Kasumi-1 (cell line): ENCODE data around the gene NXPH4.
A peak's percentile ranks its signal among the peaks of the same experiment; 100 is the strongest.

ENCODE experiments used
- DNase-seq, 2 experiments: peaks; one replicate each; lab custom pipeline; 2025; lab: John Stamatoyannopoulos, UW

NXPH4 gene

DNA sequence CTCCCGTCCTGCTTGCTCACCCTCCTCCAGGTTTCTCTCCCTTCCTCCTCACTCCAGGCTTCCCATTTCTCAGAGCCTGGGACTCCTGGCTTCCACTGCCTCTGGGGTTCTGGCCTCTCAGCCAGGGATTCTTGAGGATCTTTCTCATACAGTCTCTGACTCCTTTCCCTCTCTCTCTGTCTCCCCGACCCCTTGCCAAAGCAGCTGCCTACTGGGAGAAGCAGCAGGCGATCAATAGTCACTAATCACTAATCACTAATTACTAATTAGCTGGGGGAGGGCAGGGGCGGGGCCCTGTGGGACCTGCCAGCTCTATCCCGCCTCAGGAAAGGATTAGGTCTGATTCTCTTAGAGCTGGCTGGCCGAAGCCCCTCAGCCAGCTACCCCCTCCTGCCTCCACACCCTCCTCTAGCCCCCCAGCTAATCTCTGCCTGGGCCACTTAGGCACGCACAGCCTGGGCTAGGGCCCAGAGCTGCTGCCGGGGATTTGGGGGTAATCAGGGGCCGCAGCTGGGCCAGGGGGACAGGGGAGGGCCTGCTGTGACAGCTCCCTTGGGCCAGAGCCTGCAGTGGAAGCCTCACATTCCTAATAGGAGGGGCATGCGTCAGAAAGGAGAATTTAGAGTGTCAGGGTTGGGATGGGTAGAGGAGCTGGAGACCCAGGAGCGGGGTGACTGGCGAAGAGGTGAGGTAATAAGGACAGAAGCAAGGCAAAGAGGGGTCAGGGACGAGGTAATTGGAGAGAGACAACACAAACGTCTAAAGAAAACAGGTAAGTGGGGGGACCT is 2.8 kb downstream of the NXPH4 start:
- no peak for DNase-seq

DNA sequence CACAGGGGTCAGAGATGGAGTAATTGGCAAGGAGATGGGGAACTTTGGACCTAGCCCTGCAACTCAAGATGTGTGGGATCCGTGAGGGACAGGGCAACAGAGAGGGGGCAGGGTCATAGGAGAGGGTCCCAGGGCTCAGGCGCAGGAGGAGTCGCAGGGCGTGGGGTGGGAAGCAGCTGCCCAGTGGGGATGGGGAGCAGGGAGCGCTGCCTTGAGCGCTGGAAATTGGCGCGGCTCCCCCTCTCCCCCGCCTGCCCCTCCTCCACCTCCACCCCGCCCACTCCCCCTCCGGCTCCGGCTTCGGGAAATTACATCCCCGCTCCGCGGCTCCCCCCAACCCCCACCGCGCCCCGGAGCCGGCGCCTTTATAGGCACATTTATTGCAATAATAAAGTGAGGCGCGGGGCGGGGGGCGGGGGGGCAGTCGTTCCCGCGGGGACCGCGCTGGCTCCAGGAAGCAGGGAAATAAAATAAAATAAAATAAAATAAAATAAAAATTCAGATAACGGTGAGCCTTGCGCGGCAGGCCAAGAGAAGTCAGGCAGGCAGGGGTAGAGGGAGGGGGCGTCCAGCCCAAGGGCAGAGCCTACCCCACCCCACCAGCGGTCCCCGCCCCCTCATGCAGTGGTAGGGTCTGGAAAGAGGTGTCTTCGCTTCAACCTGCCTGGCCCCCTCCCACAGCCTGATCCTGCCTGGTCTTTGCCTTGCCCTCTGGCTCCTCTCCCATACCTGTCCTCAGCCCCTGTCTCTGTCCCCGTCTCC is 3.6 kb downstream of the NXPH4 start:
- no peak for DNase-seq

DNA sequence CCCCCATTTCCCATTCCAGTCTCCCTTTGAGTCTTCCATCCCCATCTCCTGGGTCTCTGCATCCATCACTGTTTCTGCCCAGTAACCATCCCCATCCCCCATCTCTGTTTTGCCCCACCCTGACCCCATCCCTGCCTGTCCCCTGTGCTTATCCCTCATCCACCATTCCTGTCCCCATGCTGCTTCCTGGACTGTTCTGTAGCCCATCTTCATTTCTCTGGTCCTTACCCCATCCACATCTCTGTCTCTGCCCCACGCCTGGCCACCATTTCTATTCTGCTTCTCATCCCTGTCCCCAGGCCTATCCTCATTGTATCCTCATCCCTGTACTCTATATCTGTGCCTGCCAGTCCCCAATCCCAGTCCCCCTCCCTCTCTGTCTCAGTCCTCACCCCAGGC is 4.2 kb downstream of the NXPH4 start:
- no peak for DNase-seq

DNA sequence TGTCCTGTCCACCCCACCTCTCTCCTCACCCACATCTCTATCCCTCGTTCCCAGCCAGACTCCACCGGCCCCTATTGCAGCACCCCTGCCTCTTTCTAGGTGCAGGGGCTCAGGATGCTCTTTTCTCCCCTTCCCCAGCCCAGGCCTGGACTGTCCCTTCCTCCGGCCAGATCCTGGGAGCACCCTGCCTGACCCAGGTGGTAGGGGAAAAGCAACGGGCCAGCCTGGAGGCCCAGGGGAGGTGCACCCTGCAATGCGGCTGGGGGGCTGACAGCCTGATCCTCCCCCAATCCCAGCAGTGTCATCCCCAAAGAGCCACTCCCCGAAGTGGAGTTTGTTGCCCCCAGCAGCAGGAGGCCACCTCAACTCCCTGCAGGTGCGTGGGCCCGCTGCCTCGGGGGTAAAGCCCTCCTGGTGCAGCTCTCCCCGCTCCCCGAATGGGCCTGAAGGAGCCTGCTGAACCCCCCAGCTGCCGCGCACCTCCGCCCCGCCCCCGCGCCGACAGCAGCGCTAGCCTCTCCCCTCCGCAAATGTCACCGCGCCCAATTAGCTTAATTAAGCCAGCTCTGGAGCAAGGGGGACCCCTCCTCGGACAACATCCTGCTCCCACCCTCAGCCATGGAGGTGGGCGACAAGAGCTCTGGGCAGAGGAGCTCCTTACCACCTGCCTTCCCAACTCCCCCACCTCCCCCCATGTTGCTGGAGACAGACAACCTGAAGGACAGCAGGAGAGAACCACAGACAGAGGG is 4.7 kb downstream of the NXPH4 start:
- DNase-seq, result no peak

DNA sequence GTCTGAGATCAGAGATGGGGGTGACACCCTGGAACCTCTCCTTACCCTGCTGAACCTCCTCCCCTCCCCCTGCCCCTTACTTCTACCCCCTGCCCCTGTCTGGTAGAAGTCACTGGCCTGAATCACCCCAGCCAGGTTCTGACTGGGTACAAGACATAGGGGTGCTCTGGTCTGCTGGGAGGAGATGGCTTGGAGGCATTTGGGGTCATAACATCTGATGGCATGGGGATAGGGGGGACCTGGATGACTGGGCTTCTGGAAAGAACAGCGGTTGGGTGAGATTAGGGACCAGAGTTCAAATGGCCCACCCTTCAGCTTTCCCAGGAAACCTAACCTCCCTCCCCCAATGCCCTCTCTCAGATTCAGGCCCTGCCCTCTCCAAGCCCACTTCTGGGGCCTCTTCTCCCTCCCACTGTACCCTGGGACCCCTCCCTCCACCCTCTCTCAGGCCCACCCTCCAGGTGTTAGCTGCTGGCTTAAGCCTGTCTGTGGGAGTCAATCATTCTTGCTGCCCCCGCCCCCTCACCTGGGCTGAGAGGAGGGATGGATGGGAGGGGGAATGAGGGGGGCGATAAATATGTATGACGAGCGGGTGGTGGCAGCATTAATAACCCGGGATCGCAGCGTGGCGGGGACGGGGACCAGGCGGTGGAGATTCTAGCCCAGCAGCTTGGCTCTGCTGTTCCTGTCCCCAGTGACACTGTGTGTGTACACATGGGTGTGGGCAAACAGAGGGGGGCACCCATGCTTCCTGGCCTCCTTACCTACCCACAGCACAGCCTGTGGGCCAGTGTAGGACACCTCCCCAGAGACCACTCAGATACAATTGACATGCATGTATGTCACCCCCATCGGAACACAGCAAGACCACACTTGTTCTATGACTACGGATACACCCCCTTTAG is 5.9 kb downstream of the NXPH4 start:
- no peak for DNase-seq

DNA sequence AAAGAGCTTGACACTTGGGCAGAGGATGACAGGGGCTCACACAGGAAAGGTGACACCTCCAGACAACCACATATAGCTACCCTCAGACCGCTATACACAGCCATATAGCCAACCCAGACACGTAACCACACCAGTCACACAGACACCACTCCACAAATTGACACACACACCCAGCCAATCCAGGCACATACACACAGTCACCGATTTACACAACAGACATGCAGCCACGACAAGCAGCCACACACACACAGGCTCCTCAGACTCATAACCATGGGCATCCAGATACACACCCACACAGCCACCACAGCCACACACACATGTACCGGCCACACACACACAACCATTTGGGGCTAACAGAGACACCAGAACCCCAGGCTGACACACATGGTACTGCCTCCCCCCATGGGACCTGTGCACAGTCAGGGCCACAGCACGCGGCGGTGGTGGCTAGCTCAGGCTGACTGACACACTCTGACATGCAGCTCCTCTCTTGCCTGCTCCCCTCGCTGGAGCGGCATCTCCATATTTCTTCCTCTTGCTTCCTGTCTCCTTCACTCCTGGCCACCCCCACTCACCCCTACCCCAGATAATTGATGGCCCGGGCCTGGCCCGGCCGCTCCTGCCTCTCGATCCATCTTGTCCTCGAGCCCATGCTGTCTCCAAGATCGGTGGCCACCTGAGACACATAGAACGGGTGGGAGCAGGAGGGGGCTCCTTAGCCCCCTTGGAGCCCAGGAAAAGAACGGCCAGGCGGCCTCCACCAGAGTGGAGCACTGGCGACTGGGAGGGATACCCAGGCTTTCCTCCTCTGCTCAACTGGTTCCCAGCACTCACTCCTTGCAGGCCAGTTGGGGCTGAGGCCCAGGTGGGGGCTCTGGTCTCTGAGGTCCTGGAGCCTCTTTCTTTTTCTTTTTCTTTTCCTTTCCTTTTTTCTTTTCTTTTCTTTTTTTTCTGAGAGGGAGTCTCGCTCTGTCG is 6.9 kb downstream of the NXPH4 start:
- no peak for DNase-seq

DNA sequence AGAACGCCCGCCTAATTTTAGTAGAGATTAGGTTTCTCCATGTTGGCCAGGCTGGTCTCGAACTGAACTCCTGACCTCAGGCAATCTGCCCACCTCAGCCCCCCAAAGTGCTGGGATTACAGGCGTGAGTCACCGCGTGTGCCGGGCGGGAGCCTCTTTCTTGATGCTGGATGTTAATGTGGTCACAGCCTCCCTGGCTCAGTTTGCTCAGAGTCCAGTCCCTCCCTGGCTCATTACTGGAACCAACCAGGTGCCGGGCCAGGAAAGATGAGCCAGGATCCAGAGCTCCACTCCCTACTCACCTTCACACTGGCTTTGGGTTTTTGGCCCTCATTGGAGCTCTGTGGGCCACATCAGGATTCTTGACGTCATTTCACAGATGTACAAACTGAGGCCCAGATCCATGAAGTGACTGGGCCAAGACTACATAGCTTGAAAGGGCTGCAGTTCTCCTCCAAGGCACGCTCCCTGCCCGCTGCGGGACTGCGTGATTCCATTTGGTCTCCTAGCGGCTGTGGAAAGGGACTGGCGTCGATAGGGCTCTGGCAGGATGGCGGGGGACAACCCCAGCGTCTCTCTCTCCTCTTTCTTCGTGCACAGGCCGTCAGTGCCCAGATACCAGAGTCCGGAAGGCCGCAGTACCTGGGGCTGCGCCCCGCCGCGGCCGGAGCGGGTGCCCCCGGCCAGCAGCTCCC is 7.8 kb downstream of the NXPH4 start:
- no peak for DNase-seq

DNA sequence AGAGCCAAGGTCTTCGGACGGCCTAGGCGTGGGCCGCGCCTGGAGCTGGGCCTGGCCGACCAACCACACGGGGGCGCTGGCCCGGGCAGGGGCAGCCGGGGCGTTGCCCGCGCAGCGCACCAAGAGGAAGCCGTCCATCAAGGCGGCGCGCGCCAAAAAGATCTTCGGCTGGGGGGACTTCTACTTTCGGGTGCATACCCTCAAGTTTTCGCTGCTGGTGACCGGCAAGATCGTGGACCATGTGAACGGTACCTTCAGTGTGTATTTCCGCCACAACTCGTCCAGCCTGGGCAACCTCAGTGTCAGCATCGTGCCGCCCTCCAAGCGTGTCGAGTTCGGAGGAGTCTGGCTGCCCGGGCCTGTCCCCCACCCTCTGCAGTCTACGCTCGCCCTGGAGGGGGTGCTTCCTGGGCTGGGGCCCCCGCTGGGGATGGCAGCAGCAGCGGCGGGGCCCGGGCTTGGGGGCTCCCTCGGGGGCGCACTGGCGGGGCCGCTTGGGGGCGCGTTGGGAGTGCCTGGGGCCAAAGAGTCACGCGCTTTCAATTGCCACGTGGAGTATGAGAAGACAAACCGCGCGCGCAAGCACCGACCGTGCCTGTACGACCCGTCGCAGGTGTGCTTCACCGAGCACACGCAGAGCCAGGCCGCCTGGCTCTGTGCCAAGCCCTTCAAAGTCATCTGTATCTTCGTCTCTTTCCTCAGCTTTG is 8.5 kb downstream of the NXPH4 start:
- peak in 1 of 2 experiments; percentile 40 for DNase-seq

DNA sequence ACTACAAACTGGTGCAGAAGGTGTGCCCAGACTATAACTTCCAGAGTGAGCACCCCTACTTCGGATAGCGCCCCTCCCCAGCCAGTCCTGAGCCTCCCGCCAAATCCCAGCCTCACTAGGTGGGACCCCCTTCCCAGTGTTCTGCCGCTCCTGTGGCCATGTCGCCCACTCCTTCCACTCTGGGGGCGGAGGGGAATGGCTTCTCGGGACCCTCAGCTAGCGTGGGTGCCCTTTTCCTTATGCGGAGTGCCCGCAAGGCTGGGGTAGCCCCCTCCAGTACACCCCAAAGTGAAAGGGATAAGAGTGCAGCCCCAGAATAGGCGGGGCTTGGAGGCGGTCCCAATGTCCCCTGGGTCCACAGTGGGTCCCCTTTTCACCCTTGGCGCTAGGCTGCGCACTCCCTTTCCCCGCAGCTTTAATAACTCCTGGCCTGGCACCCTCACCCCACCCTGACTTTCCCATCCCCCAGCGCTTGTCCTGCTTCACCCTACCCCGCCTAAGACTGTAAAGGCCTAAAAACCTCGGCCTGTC is 9.2 kb downstream of the NXPH4 start:
- no peak for DNase-seq

DNA sequence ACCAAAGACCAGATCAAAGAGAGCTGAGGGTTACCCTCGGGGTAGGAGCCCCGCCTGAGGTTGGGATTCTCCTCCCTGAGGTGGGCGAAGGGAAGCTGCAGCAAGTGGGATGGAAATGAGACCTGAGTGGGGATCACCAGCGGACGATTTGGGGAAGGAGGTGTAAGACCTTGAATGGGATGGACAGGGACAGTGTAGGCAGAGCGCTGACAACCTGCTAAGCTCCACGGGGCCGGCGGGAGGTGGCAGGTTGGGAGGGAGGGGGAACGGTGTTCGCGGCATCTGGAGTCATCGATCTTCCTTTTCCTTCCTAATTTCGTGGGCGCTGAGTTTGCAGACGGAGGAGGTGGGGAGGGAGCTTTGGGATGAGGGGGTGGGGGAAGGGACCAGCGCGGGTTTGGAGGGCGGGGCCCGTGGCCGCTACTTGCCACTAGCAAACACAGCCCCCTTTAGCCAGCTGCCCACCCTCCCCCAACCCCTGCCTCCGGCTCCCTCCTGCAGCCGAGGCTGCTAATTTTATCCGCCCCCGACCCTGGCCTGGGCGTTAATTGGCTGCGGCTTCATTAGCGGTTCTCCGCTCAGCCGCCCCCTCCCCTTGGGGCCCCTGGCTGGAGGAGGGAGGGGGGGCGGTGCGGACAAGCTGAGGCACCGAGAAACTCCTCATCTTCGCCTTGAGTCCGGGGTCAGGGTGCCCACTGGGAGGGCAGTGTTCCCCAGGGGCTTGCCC is 10.2 kb downstream of the NXPH4 start:
- DNase-seq, result no peak

DNA sequence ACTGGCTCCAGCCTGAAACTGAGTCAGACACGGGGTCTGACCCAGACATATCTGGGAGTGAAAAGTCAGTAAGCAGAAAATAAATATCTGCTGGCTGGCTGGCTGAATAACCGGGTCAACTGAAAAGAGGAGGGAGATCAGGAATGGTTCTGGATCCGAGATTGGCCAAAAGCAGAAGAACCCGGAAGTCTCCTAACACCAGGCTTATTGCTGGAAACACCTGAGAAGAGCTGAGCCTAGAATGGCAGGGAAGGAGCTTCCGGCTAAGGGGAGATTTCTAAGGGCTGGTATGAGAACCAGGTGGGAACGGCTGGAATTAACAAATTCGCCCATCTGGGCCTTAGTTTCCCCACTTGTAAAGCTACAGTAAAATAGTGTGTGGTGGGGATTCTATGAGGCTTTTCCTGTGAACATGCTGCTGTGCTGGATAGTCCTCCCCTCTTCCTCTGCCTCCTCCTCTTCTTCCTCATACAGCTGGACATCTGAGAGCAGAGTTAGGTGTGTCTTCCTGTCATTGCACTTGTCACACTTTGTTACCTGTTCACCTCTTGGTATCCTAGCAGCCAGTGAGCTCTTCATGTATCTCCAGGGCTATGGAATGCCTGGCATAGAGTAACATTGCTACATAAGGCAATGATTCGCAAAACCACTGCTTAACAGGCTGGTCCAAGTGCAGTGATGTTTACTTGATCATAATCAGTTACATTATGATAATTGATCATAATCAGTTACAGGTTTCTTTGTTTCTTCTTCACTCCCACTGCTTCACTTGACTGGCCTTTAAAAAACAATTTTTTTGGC is 10.9 kb downstream of the NXPH4 start:
- DNase-seq, result no peak

DNA sequence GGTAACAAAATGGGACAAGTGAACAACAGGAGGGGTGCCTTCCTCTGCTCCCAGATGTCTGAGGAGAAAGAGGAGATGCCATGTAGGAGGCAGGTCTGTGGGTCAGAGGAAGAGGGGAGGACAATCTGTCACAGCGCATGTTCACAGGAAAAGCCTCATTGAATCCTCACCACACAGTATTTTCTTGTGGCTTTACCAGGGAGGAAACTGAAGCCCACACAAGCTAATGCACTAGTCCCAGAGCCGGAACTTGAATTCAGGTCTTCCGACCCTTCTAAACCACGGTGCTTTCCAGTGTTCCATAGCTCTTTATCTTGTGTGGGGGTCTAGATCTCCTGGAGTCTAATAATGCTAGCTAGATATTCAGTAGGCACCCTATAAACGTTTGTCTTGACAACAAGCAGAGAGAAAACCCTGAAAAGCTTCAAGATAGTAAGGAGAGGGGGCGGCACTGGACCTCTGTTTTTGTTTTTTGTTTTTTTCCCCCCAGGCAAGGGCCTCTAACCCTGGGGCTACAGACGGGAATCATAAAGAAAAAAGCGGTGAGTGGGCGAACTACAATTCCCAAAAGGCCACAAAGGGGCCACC is 12.5 kb downstream of the NXPH4 start:
- DNase-seq, result peak; percentile 78

DNA sequence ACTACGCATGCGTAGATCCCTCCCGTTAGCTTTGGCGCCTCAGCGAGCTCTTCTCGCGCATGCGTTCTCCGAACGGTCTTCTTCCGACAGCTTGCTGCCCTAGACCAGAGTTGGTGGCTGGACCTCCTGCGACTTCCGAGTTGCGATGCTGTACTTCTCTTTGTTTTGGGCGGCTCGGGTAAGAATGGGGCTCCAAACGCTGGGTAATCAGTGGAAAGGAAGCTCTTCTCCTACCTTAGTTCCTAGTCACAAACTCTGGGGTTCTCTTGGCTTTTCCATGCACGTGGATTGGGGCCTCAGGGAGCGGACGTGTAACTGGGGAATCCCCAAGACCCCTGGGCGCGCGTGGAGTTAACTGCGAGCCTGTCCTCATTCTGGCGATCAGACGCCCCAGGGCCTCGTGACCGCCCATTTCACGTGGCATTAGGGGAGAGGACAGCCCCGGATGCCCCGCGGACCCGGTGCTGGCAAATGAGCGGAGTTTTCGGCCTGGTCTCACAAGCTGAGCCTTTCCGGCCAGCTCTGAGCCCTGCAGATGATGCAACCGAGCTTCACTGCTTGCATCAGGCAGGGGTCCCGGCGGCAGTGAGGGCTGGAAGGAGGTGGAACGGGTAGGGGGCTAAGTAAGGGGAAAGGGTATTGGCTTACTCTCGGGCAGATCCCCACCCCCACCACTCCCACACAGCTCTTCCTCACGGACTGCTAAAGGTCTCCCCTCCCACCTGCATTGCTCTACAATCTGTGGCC is 13.2 kb downstream of the NXPH4 start, which contains the start of gene SHMT2:
TSS of gene SHMT2 (plus strand) at position 78 of the 747 bp plus-strand sequence. CDS start at position 146, 68 bp downstream.
- DNase-seq, result peak; percentile 91 to 93

DNA sequence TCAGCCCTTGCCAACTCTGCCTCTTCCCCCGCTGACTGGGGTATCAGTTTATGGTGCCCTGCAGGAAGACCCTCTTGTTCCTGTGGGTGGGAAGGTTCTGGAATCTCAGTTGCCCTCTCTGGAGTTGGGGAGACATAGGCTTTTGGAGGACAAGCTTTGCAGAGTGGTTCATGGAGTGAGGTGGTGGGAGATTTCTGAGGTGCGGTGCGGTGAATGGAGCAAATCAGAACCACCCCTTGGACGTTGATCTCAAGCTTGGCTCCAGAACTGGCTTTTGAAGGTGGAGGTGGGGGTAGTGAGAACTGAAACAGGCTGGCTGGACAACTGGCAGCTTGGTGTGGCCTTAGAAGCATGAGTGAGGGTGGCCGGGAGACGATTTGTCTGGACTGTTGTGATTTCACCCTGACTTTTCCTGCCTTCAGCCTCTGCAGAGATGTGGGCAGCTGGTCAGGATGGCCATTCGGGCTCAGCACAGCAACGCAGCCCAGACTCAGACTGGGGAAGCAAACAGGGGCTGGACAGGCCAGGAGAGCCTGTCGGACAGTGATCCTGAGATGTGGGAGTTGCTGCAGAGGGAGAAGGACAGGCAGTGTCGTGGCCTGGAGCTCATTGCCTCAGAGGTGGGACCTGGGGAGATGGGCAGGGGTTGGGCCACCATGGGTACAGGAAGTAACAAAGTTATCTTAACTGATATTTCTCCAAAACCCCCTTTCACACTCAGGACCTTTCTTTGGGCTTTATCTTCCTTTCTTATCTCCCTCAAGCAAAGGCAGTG is 14.0 kb downstream of the NXPH4 start:
- no peak for DNase-seq

DNA sequence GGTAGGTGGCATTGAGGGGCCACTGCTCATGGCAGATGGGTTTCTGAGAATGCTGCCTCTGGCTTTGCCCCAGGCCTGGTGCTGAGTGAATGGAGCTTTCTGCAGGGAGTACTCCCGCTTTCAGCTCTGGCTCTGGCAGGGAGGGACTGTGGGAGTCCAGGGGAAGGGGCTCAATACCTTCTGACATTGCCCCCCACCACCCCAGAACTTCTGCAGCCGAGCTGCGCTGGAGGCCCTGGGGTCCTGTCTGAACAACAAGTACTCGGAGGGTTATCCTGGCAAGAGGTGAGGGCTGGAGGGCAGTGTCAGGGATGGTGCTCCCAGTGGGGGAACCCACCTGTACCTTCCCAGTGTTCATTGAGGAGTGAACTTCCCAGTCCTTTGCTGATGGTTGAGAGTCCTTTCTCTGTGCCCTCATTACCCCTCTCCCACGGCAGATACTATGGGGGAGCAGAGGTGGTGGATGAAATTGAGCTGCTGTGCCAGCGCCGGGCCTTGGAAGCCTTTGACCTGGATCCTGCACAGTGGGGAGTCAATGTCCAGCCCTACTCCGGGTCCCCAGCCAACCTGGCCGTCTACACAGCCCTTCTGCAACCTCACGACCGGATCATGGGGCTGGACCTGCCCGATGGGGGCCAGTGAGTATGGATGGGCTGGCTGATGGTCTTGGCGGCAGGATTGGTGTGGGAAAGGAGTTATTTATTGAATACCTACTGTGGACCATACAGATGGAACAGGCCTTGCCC is 14.9 kb downstream of the NXPH4 start:
- no peak for DNase-seq
